Stimulated activated CD4-positive, alpha-beta T cell treated with anti-CD3 and anti-CD28 coated beads, TNF-alpha, amount 100 ng/mL, for 48 hours (primary cell): ENCODE results near the gene ANO3.

Source experiments
- DNase-seq, 3 donors: peaks; one replicate each; pipeline ENCODE4 v3.0.0-alpha.2; 2020; ENCODE audit warnings: low read depth in 3 of 3

The ANO3 gene

DNA sequence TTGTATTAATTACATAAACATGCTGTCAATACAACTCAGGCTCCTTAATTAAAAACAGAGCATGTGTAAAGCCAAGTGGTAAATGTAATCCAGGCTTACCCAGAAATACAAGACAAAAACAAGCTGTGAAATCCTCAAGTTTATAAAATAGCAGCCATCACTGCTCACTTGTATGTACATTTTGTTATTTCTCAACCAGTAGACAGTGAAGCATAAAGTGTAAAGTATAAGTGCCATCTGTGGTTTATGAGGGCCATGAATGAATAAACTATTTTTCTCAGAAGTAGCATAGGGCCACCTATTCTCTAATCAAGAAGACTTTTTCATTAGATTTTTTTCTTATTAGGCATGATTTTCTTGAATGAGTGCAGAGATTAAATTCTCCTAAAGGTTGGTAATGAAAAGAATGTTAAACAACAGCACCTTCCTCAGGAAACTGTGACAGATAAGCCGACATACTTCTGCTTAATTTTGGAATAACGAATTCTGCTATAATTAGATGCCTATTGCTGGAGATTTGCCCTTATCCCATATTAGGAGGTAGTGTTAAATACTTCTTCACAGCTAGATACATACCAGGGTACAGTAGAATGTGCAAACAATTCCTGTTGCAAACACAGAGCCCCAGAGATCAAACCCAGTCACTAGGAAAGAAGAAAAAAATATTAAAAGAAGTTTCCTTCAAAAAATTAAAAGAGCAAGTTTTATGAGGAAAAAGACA is 377.0 kb downstream of the ANO3 start:
- no peak for DNase-seq

DNA sequence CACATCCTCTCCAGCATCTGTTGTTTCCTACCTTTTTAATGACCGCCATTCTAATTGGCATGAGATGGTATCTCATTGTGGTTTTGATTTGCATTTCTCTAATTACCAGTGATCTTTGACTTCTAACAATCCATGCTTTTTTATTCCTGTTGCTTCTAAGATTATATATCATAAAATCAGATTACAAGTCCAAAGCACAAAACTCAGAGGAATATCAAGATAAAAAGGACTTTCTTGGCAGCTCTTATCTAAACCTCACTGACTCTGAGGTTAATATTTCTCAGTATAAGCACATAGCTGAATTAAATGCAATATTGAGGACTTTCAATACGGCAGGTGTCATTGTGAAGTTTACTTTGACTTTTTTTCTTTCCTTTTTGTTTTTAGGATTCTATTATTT is 378.6 kb downstream of the ANO3 start:
- DNase-seq: no peak

DNA sequence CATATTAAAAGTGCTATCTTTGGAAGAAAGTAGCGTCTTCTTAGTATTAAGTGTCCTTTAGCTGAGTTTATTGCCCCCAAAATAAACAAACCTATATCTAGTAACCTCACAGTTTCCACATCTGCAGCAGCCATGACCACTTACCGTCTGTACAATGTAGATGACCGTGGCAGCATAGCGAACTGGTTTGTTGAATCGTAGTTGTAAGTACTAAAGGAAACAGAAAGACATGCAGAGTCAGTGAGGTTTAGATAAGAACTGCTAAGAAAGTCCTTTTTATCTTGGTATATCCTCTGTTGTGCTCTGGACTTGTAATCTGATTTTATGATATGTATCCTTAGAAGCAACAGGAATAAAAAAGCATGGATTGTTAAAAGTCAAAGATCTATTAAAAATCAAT is 380.6 kb downstream of the ANO3 start:
- DNase-seq: no peak
